ENCODE data around the gene OR4M2. TPM values are rescaled to one million over a fixed set of nuclear protein-coding genes. Genes with fewer than 3 reads are reported as not detected.
"Not testable (repeated sequence)": the region's sequence is repeated elsewhere in the genome, so short reads cannot be mapped to it uniquely, and the experiment has no call there.

The OR4M2 gene, protein sequence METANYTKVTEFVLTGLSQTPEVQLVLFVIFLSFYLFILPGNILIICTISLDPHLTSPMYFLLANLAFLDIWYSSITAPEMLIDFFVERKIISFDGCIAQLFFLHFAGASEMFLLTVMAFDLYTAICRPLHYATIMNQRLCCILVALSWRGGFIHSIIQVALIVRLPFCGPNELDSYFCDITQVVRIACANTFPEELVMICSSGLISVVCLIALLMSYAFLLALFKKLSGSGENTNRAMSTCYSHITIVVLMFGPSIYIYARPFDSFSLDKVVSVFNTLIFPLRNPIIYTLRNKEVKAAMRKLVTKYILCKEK
- total RNA-seq = not detected in 2 replicates

- not testable (repeated sequence) for DNase-seq (ENCODE audit: low read depth); H3K4me3 ChIP-seq (ENCODE audit: low read depth, low read length)
Measured at GRCh38 chr15:22080227-22080626, at the start of gene OR4M2. Gene OR4M2 (plus strand): TSS chr15:22080527. CDS start chr15:22080625, 98 bp downstream.

DNA sequence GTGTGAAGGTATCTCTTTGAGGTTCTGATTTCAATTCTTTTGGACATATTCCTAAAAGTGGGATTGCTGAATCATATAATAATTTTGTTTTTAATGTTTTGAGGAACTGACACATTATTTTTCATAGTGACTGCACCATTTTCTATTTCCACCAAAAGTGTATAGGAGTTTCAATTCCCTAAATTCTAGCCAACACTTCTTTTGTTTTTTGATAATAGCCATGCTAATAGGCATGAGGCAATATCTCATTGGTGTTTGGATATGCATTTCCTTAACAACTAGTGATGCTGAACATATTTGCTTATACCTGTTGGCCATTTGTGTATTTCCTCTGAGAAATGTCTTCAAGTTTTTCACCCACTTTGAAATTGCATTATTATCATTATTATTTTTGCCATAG is 11.1 kb upstream of the OR4M2 start:
- DNase-seq (ENCODE audit: low read depth); H3K4me3 ChIP-seq (ENCODE audit: low read depth, low read length): not testable (repeated sequence)

DNA sequence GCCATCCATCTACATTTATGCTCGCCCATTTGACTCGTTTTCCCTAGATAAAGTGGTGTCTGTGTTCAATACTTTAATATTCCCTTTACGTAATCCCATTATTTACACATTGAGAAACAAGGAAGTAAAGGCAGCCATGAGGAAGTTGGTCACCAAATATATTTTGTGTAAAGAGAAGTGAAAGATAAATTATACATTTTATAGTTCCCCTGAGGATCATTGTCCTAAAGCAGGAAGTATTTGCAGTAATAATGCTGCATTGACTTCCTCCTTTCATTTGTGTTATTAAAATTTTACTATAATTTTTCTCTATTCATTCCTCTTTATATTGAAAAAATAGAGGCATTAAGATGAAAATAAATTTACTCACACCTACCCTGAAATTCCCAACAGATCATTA is 1.1 kb downstream of the OR4M2 start:
- not testable (repeated sequence) for DNase-seq (ENCODE audit: low read depth); H3K4me3 ChIP-seq (ENCODE audit: low read depth, low read length)

DNA sequence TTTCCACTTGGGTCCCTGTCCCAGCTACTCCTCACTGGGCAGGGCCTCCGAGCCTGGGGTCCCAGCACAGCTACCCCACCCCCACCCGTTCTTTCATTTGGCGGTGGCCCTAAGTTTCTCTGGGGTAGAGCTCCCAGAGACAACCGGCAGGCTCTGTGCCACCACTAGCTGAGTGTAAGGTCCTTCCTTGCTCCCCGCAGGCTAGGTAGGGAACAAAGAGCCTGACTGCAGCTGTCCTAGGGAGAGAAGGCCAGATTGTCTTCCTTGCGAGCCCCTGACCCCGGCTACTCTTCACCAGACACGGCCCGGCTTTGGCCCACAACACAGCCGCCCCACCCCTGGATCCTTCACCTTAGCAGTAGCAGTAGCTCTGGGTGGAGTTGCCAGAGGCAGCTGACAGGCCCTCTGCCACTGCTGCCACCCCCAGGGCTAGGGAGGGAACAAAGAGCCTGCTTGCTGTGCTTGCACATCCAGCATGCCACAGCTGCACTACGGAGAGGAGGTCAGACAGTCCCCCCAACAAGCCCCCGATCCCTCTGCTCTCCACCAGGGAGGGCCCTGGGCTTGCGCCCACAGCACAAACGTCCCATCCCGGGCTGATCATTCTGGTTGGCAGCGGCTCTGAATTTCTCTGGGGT is 18.4 kb downstream of the OR4M2 start:
- H3K4me3 ChIP-seq (ENCODE audit: low read depth, low read length); DNase-seq (ENCODE audit: low read depth): not testable (repeated sequence)

GRCh38 chr15:22099289-22099891 is 19.1 kb downstream of the OR4M2 start:
- not testable (repeated sequence) for H3K4me3 ChIP-seq (ENCODE audit: low read depth, low read length); DNase-seq (ENCODE audit: low read depth)

DNA sequence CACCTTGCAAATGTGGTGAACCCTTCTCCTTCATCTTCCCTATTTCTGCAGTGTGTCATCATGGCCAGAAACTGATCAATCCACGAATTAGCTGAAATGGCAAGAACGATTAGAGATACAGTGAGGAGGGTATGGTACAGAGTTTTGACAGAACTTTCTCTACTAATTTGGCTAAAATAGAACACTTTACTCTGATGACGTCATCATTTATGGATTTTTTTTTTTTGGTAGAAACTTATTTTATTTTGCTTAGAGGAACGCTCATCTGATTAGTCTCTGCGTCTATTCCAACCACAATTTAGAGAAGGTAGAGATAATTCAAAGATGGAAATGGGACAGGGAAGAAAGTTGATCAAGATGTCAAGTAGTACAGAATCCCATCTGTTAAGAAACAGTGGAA is 41.7 kb downstream of the OR4M2 start:
- DNase-seq (ENCODE audit: low read depth); H3K4me3 ChIP-seq (ENCODE audit: low read depth, low read length): not testable (repeated sequence)

Other genes starting within 250 kb of the OR4M2 start
- not detected in 2 replicates for gene POTEB, start 202.8 kb upstream of the OR4M2 start, total RNA-seq